SK-MEL-5 (cell line): ENCODE results near the gene GATM. TPM values are rescaled to one million over a fixed set of nuclear protein-coding genes. Genes with fewer than 3 reads are reported as not detected.
A peak's percentile ranks its signal among the peaks of the same experiment; 100 is the strongest.
"Not testable (repeated sequence)": the region's sequence is repeated elsewhere in the genome, so short reads cannot be mapped to it uniquely, and the experiment has no call there.

Source experiments
- DNase-seq: peaks from one replicate; pipeline ENCODE4 v3.0.0-alpha.2; 2016; ENCODE audit warnings: low read depth, low spot score
- in situ Hi-C: cut with HindIII; loops from 2 replicates; pipeline ENCODE4 v1.10.0; 2016; ENCODE audit warnings: low sequenced_read_pairs, high pct_unique_total_duplicates, low pct_unique_long_range_greater_than_20kb
- small RNA-seq, 2 experiments: library from RNA; depleted of rRNA; stranded (forward); fragments of <200 nt; gene quantifications; one replicate each; pipeline ENCODE3, GENCODE V24; 2014
- total RNA-seq: library from RNA; depleted of rRNA; stranded (reverse); fragments of >200 nt; shearing (Covaris generic); gene quantifications from 2 replicates; pipeline ENCODE4 v1.2.3, GENCODE V29; 2014; rRNA removed

GATM gene
- total RNA-seq, 1 experiment from 2014 or later = 0.85 TPM

DNA sequence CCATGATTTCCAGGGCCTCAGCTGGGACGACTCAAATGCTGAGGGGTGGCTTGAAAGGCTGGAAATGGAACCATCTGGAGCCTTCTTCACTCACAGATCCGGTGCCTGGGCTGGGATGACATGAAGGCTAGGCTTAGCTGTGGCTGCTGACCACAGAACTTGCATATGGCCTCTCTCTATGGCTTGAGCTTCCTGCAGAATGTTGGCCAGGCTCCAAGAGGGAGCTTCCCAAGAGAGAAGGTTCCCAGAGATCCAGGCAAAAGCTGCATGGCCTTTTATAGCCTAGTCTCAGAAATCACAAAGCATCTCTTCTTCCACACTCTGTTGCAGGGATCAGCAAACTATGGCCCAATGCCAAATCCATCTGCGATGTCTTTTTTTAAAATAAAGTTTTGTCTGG, 44.8 kb downstream of the GATM start:
- peak; percentile 98 for DNase-seq
- in situ Hi-C loops = no loop called here

DNA sequence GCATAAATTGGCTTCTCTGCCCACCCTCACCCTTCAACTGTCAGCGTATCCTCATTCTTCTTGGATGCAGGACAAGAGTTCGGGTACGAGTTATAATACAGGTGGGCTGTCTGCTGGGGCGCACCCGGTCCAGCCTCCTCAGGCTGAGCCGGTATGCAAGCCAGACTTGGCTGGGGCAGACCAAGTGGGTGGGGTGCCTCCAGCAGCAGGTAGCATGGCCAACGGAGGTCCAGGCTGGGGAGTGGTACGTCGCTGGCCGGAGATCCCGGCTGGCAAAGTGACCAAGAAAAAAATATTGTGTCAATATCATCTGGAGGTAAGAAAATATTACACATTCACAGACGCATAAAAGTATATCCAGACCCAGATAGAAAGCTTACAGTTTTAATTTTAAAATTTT, 45.6 kb downstream of the GATM start:
- no peak for DNase-seq
- in situ Hi-C loops = no loop called here

DNA sequence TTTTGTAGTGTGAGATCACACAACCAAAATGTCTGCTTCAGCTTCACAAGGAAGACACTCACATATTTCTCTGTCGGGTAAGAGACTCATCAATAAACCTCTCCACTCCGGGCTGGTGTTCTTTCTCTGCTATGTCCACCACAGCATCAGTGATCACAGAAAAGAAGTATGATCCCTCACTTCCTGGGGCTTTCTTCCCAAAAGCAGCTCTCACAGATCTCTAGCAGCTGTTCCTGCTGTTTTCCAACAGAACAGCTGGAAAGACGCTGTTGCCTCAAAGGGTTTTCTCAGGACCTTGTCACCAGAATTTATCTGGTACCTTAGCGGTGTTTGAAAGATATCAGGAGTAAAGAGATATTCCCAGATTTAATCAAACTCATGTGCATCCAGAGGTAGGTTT, 46.4 kb downstream of the GATM start:
- in situ Hi-C loops = no loop called here
- no peak for DNase-seq

DNA sequence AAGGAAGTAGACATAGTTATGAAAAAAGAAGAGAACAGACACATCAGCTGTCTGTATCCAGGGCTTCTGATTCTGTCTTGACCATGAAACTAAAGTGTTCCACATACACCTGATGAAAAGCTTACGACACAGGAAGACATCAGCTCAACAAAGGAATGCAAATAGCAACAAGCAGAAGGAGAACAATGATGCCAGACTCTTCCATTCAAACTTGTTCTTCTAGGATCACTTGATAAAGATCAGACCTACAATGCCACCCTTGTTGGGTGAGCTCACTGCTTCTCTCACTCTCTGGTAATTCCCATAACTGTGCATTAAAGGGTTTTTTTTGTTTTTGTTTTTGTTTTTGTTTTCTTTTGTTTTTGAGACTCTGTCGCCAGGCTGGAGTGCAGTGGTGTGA, 49.7 kb downstream of the GATM start:
- peak; percentile 78 for DNase-seq
- in situ Hi-C loops = no loop called here

DNA sequence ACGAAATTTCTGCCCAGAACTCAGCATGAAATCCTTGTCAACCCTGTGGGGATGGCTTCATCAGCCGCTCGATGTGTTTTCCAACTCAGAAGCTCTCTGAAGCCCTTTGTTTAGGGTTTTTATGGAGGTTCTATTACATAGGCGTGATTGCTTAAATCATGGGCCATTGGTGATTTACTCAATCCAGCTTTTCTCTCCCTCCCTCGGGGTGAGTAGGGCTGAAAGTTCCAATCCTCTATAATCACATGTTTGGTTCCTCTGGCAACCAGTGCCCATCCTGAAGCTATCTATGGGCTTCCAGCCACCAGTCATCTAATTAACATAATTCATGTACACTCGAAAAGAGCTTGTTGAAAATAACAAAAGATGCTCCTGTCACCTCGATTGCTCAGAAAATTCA, 51.6 kb downstream of the GATM start:
- DNase-seq = peak; percentile 81
- in situ Hi-C loops = no loop called here

DNA sequence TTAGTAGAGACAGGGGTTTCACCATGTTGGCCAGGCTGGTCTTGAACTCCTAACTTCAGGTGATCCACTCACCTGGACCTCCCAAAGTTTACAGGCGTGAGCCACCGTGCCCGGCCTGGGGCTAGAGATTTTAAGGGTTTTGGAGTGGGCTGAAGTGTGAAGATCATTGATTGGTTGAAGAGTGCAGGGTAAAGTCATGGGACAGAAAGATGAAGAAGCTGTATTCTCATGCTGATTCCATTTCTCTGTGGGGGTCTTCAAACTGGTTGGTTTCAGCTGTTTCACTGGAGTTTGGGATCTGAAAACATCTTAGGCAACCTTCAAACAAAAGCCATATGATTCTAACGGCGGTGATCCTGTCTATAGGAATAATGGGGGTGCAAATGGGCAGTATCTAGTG, 52.1 kb downstream of the GATM start:
- in situ Hi-C loops = no loop called here

DNA sequence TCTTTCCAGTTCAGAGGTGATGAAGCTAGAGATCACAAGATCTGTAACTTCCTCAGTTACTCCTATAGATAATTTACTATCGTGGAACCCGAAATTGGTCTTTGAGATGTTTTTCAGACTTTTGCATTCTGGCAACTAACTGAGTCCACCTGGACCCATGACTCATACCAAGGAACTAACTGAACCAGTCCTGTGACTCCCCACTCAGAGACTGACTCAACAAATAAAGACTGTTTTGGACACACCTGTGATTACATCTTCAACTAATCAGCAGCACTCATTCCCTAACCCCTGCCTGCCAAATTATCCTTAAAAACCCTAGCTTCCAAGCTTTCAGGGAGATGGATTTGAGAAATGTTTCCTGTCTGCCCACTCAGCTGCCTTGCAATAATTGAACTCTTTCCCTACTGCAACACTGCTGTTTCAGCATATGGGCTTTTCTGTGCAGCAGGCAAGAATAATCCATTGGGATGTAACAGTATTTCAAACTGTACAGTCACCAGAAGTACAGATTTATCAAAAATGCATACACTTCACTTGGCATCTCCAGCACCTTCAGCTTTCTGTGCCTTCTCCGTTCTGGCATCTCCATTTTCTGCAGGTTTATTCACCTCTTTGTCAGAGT, 57.7 kb downstream of the GATM start:
- DNase-seq = no peak
- in situ Hi-C loops = no loop called here

More for the DNA sequence above, 52.1 kb downstream of the GATM start:
- peak; percentile 9 for DNase-seq

DNA sequence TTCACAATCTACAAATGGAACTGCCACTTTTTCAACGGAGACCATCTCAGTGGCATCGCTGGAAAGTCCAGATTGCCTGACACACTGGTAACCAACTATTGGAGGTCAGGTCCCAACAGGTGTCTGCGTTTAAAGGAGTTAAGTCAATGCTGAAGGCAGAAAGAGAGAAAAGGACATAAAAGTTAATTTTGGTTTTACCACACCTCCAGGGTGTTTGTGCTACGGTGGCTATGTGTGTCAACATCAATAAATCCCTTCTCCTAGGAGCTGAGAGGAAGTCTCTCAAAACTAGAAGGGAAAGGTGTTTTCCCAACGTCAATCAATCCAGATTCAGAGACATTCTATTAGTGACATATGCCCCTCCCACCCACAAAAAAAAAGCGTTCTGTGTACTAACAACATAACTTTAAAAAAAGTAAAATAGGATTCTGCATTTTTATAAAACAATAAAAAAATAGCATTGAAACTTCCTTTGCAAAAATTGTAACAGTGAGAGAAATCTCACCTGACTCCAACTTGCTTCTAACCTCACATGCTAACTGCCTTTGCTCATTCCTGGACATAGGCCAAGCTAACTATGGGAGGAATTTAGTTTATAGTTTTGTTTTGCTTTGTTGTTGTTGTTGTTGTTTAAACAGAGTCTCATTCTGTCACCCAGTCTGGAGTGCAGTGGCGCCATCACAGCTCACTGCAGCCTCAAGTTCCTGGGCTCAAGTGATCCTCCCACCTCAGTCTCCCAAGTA, 58.7 kb downstream of the GATM start:
- in situ Hi-C loops = no loop called here
- no peak for DNase-seq

DNA sequence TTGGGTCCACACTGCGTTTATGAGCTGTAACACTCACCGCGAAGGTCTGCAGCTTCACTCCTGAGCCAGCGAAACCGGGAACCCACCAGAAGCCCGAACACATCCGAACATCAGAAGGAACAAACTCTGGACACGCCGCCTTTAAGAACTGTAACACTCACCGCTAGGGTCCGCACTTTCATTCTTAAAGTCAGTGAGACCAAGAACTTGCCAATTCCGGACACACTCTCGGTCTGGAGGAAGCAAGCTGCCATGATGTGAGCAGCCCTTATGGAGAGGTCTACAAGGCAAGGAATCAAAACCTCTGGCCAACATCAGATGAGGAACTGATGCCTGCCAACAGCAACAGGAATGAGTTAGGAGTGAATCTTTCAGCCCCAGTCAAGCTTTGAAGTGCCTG, 63.4 kb downstream of the GATM start:
- in situ Hi-C loops = no loop called here
- peak; percentile 92 for DNase-seq

DNA sequence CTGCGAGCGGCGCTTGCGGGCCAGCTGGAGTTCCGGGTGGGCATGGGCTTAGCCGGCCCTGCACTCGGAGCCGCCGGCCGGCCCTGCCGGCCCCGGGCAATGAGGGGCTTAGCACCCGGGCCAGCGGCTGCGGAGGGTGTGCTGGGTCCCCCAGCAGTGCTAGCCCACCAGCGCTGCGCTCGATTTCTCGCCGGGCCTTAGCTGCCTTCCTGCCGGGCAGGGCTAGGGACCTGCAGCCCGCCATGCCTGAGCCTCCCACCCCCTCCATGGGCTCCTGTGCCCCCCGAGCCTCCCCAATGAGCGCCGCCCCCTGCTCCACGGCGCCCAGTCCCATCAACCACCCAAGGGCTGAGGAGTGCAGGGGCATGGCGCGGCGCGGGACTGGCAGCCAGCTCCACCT, 64.2 kb downstream of the GATM start:
- in situ Hi-C loops = not testable (repeated sequence)

More for the DNA sequence above, 64.2 kb downstream of the GATM start:
- not testable (repeated sequence) for DNase-seq

Small RNA genes within 50 kb of the gene (small RNA-seq; reads per million reads assigned to genes)
- 0 reads per million in 2 experiments for gene RNU6-953P

Other genes with a start within 250 kb of the GATM start
- not detected in 2 replicates for gene DUOXA1, start 248.7 kb downstream of the GATM start, total RNA-seq
- not detected in 2 replicates for gene DUOX1, start 248.6 kb downstream of the GATM start, total RNA-seq
- gene SHF, start 190.6 kb downstream of the GATM start, total RNA-seq = 3.4 and 5.5 TPM in 2 replicates
- gene SLC28A2, start 126.3 kb downstream of the GATM start, total RNA-seq = not detected in 2 replicates
- gene SLC30A4, start 144.2 kb upstream of the GATM start, total RNA-seq = 4.2 and 4.3 TPM in 2 replicates
- 64.4 and 68.8 TPM in 2 replicates for gene BLOC1S6, start 208.8 kb upstream of the GATM start, total RNA-seq